ENCODE results near the gene PRKCZ.
"Not testable (repeated sequence)": the region's sequence is repeated elsewhere in the genome, so short reads cannot be mapped to it uniquely, and the experiment has no call there.

The PRKCZ gene

GRCh38 chr1:2113620-2114135 lies 63.5 kb downstream of the PRKCZ start:
- H2BK12ac ChIP-seq (ENCODE audit: low read length), result no peak overlapping the region
- peaks cover 13 to 19% of the 10 kb centered on the region in 2 experiments for H3K36me3 ChIP-seq (ENCODE audit: control insufficient read depth in 1 of 2, insufficient read depth in 2 of 2, low read length in 2 of 2)
- no peak overlapping the region for H4K91ac ChIP-seq (ENCODE audit: low read depth, low read length)
- H3K4me2 ChIP-seq (ENCODE audit: low read length), result no peak overlapping the region
- no peak for DNase-seq
- H3K9me3 ChIP-seq (ENCODE audit: insufficient read depth, low read depth, low read length), result peaks cover 6% of the 10 kb centered on the region
- no peak overlapping the region for H3K18ac ChIP-seq (ENCODE audit: low read length)
- no peak overlapping the region for H4K8ac ChIP-seq (ENCODE audit: low read depth, low read length)
- no peak overlapping the region for H3K27ac ChIP-seq (ENCODE audit: low read depth, low read length)
- H2BK120ac ChIP-seq (ENCODE audit: insufficient read depth, low read length, poor library complexity), result no peak overlapping the region
- H3K4ac ChIP-seq (ENCODE audit: low read depth, low read length), result no peak overlapping the region
- H3K4me1 ChIP-seq (ENCODE audit: control insufficient read depth in 1 of 2, insufficient read depth in 2 of 2, low read length in 2 of 2), result peaks cover 7 to 13% of the 10 kb centered on the region in 2 experiments
- no peak overlapping the region for H2AFZ ChIP-seq (ENCODE audit: insufficient read depth, low read length, poor library complexity)
- H3K79me1 ChIP-seq (ENCODE audit: low read length), result no peaks in the 10 kb centered on the region
- no peak overlapping the region for H3K23ac ChIP-seq (ENCODE audit: low read length)
- H3K14ac ChIP-seq (ENCODE audit: low read length), result no peak overlapping the region
- no peak overlapping the region for H4K12ac ChIP-seq (ENCODE audit: low read depth, low read length)
- WGBS (ENCODE audit: extremely low coverage, insufficient coverage, insufficient read length), result no CpG with 5 or more reads among the region's 15 CpGs
- no peaks in the 10 kb centered on the region for H3K27me3 ChIP-seq (ENCODE audit: insufficient read depth, low read length)
- no peaks in the 10 kb centered on the region for H3K79me2 ChIP-seq (ENCODE audit: control insufficient read depth, insufficient read depth, low read length, poor library complexity)
- H2AK5ac ChIP-seq (ENCODE audit: low read length), result no peak overlapping the region
- no peak overlapping the region for H3K9ac ChIP-seq (ENCODE audit: low read length)
- H2BK5ac ChIP-seq (ENCODE audit: low read depth, low read length, poor library complexity), result no peak overlapping the region
- H3K4me3 ChIP-seq (ENCODE audit: low read depth, low read length), result no peak overlapping the region

GRCh38 chr1:2114635-2115007 lies 64.4 kb downstream of the PRKCZ start:
- not testable (repeated sequence) for DNase-seq; H3K27ac ChIP-seq (ENCODE audit: low read depth, low read length); H4K12ac ChIP-seq (ENCODE audit: low read depth, low read length); H2AK5ac ChIP-seq (ENCODE audit: low read length); H3K4ac ChIP-seq (ENCODE audit: low read depth, low read length); H3K4me2 ChIP-seq (ENCODE audit: low read length); H3K4me3 ChIP-seq (ENCODE audit: low read depth, low read length); H3K14ac ChIP-seq (ENCODE audit: low read length); H3K79me2 ChIP-seq (ENCODE audit: control insufficient read depth, insufficient read depth, low read length, poor library complexity); H2AFZ ChIP-seq (ENCODE audit: insufficient read depth, low read length, poor library complexity); H3K27me3 ChIP-seq (ENCODE audit: insufficient read depth, low read length); H4K8ac ChIP-seq (ENCODE audit: low read depth, low read length); H2BK12ac ChIP-seq (ENCODE audit: low read length); H3K9ac ChIP-seq (ENCODE audit: low read length); H2BK120ac ChIP-seq (ENCODE audit: insufficient read depth, low read length, poor library complexity); H2BK5ac ChIP-seq (ENCODE audit: low read depth, low read length, poor library complexity); H3K18ac ChIP-seq (ENCODE audit: low read length); H3K23ac ChIP-seq (ENCODE audit: low read length); H3K9me3 ChIP-seq (ENCODE audit: insufficient read depth, low read depth, low read length); H4K91ac ChIP-seq (ENCODE audit: low read depth, low read length); H3K79me1 ChIP-seq (ENCODE audit: low read length)
- WGBS (ENCODE audit: extremely low coverage, insufficient coverage, insufficient read length), result no CpG with 5 or more reads among the region's 14 CpGs
- H3K36me3 ChIP-seq (ENCODE audit: control insufficient read depth in 1 of 2, insufficient read depth in 2 of 2, low read length in 2 of 2), result peaks cover 12 to 14% of the 10 kb centered on the region in 2 experiments
- peaks cover 7 to 13% of the 10 kb centered on the region in 2 experiments for H3K4me1 ChIP-seq (ENCODE audit: control insufficient read depth in 1 of 2, insufficient read depth in 2 of 2, low read length in 2 of 2)

GRCh38 chr1:2115008-2115641 lies 64.9 kb downstream of the PRKCZ start:
- no CpG with 5 or more reads among the region's 33 CpGs for WGBS (ENCODE audit: extremely low coverage, insufficient coverage, insufficient read length)
- Histone ChIP-seq H2BK5ac (ENCODE audit: low read depth, low read length, poor library complexity) (no peak overlapping the region), H3K4me2 (ENCODE audit: low read length) (no peak overlapping the region), H2AK5ac (ENCODE audit: low read length) (no peak overlapping the region), H3K27ac (ENCODE audit: low read depth, low read length) (no peak overlapping the region), H3K79me2 (ENCODE audit: control insufficient read depth, insufficient read depth, low read length, poor library complexity) (no peaks in the 10 kb centered on the region), H2BK120ac (ENCODE audit: insufficient read depth, low read length, poor library complexity) (no peak overlapping the region), H3K23ac (ENCODE audit: low read length) (no peak overlapping the region), H3K14ac (ENCODE audit: low read length) (no peak overlapping the region), H3K79me1 (ENCODE audit: low read length) (no peaks in the 10 kb centered on the region), H4K91ac (ENCODE audit: low read depth, low read length) (no peak overlapping the region), H3K9ac (ENCODE audit: low read length) (no peak overlapping the region), H3K4me1 (ENCODE audit: control insufficient read depth in 1 of 2, insufficient read depth in 2 of 2, low read length in 2 of 2) (peaks cover 7 to 13% of the 10 kb centered on the region in 2 experiments), H3K27me3 (ENCODE audit: insufficient read depth, low read length) (no peaks in the 10 kb centered on the region), H3K18ac (ENCODE audit: low read length) (no peak overlapping the region), H3K36me3 (ENCODE audit: control insufficient read depth in 1 of 2, insufficient read depth in 2 of 2, low read length in 2 of 2) (peaks cover 12 to 14% of the 10 kb centered on the region in 2 experiments), H3K4me3 (ENCODE audit: low read depth, low read length) (no peak overlapping the region), H3K9me3 (ENCODE audit: insufficient read depth, low read depth, low read length) (peaks cover 2% of the 10 kb centered on the region), H2BK12ac (ENCODE audit: low read length) (no peak overlapping the region), H2AFZ (ENCODE audit: insufficient read depth, low read length, poor library complexity) (no peak overlapping the region), H3K4ac (ENCODE audit: low read depth, low read length) (no peak overlapping the region), H4K8ac (ENCODE audit: low read depth, low read length) (no peak overlapping the region), H4K12ac (ENCODE audit: low read depth, low read length) (no peak overlapping the region)
- no peak for DNase-seq

GRCh38 chr1:2115702-2116341 lies 65.6 kb downstream of the PRKCZ start:
- H4K12ac ChIP-seq (ENCODE audit: low read depth, low read length), result no peak overlapping the region
- peaks cover 7 to 13% of the 10 kb centered on the region in 2 experiments for H3K4me1 ChIP-seq (ENCODE audit: control insufficient read depth in 1 of 2, insufficient read depth in 2 of 2, low read length in 2 of 2)
- H3K18ac ChIP-seq (ENCODE audit: low read length), result no peak overlapping the region
- H3K23ac ChIP-seq (ENCODE audit: low read length), result no peak overlapping the region
- H3K27me3 ChIP-seq (ENCODE audit: insufficient read depth, low read length), result no peaks in the 10 kb centered on the region
- peak in 1 of 2 donors; percentile 72 for DNase-seq
- H2BK12ac ChIP-seq (ENCODE audit: low read length), result no peak overlapping the region
- H3K9ac ChIP-seq (ENCODE audit: low read length), result no peak overlapping the region
- peak overlapping the region; percentile 0 for H3K4me2 ChIP-seq (ENCODE audit: low read length)
- no peaks in the 10 kb centered on the region for H3K79me1 ChIP-seq (ENCODE audit: low read length)
- H3K27ac ChIP-seq (ENCODE audit: low read depth, low read length), result no peak overlapping the region
- H3K9me3 ChIP-seq (ENCODE audit: insufficient read depth, low read depth, low read length), result peaks cover 2% of the 10 kb centered on the region
- H3K4me3 ChIP-seq (ENCODE audit: low read depth, low read length), result no peak overlapping the region
- H4K8ac ChIP-seq (ENCODE audit: low read depth, low read length), result no peak overlapping the region
- peaks cover 9 to 10% of the 10 kb centered on the region in 2 experiments for H3K36me3 ChIP-seq (ENCODE audit: control insufficient read depth in 1 of 2, insufficient read depth in 2 of 2, low read length in 2 of 2)
- no peak overlapping the region for H4K91ac ChIP-seq (ENCODE audit: low read depth, low read length)
- no peak overlapping the region for H3K4ac ChIP-seq (ENCODE audit: low read depth, low read length)
- no peak overlapping the region for H2AK5ac ChIP-seq (ENCODE audit: low read length)
- no CpG with 5 or more reads among the region's 28 CpGs for WGBS (ENCODE audit: extremely low coverage, insufficient coverage, insufficient read length)
- no peak overlapping the region for H3K14ac ChIP-seq (ENCODE audit: low read length)
- H2AFZ ChIP-seq (ENCODE audit: insufficient read depth, low read length, poor library complexity), result no peak overlapping the region
- H2BK120ac ChIP-seq (ENCODE audit: insufficient read depth, low read length, poor library complexity), result no peak overlapping the region
- H2BK5ac ChIP-seq (ENCODE audit: low read depth, low read length, poor library complexity), result no peak overlapping the region
- no peaks in the 10 kb centered on the region for H3K79me2 ChIP-seq (ENCODE audit: control insufficient read depth, insufficient read depth, low read length, poor library complexity)
